WTC11 (cell line): ENCODE data around the gene TMEM128. TPM values are rescaled to one million over a fixed set of nuclear protein-coding genes. Genes with fewer than 3 reads are reported as not detected.

Experiments
- ATAC-seq: fragments of 200-7000 bp; cut with Tn5 transposase; 2 replicates; pipeline ENCODE4 v1.10.0; 2021; ENCODE audit warnings: mild to moderate bottlenecking, moderate library complexity
- CTCF ChIA-PET: fragments of 300-600 bp; sonication (Branson Sonifier 250); formaldehyde crosslinking; loops from one replicate; lab custom pipeline; 2021; ENCODE audit warnings: antibody characterized with exemption; lab: Charles Lee
- POLR2A ChIA-PET: fragments of 350-600 bp; sonication (Branson Sonifier 250); formaldehyde crosslinking; loops from one replicate; lab custom pipeline; 2021; ENCODE audit warnings: antibody characterized with exemption; lab: Charles Lee
- DNase-seq: peaks from one replicate; pipeline ENCODE4 v3.0.0; 2021; ENCODE audit warnings: low spot score
- H3K27ac Mint-ChIP-seq: 2 replicates; pipeline ENCODE4 v1.8.0; 2021; ENCODE audit warnings: mixed read lengths
- H3K27me3 Mint-ChIP-seq: 2 replicates; pipeline ENCODE4 v1.8.0; 2021; ENCODE audit warnings: low read depth, mild to moderate bottlenecking, moderate library complexity, mixed read lengths
- H3K36me3 Mint-ChIP-seq: 2 replicates; pipeline ENCODE4 v1.8.0; 2021; ENCODE audit warnings: mixed read lengths
- H3K4me1 Mint-ChIP-seq: 2 replicates; pipeline ENCODE4 v1.8.0; 2022; ENCODE audit warnings: mixed read lengths
- H3K4me3 Mint-ChIP-seq: 2 replicates; pipeline ENCODE4 v1.8.0; 2021; ENCODE audit warnings: mild to moderate bottlenecking, moderate library complexity, mixed read lengths
- H3K9me3 Mint-ChIP-seq: 2 replicates; pipeline ENCODE4 v1.8.0; 2021; ENCODE audit warnings: mixed read lengths
- AFF4 ChIP-seq: sonication (generic); formaldehyde crosslinking; IDR thresholded peaks from 2 replicates; pipeline ENCODE4 v1.8.1; 2023; ENCODE audit warnings: mild to moderate bottlenecking, missing genetic modification reagents, borderline replicate concordance
- AR ChIP-seq: fragments of 250-450 bp; sonication (Bioruptor Pico); IDR thresholded peaks from 2 replicates; pipeline ENCODE4 v1.9.0; 2021; ENCODE audit warnings: mild to moderate bottlenecking
- CREM ChIP-seq: sonication (generic); formaldehyde crosslinking; IDR thresholded peaks from 2 replicates; pipeline ENCODE4 v1.8.1; 2022; ENCODE audit warnings: mild to moderate bottlenecking, missing genetic modification reagents, moderate library complexity
- FOXK1 ChIP-seq: sonication (generic); formaldehyde crosslinking; IDR thresholded peaks from 2 replicates; pipeline ENCODE4 v1.8.0; 2022; ENCODE audit warnings: mild to moderate bottlenecking, moderate library complexity, missing genetic modification reagents
- NR2C2 ChIP-seq: sonication (generic); formaldehyde crosslinking; IDR thresholded peaks from 2 replicates; pipeline ENCODE4 v1.8.0; 2022; ENCODE audit warnings: mild to moderate bottlenecking, missing genetic modification reagents
- PRDM15 ChIP-seq: sonication (generic); formaldehyde crosslinking; IDR thresholded peaks from 2 replicates; pipeline ENCODE4 v1.8.0; 2022; ENCODE audit warnings: missing genetic modification reagents
- RORB ChIP-seq: fragments of 250-450 bp; sonication (Bioruptor Pico); IDR thresholded peaks from 2 replicates; pipeline ENCODE4 v1.9.0; 2021; ENCODE audit warnings: mild to moderate bottlenecking
- SP1 ChIP-seq: sonication (generic); formaldehyde crosslinking; conservative IDR thresholded peaks from 2 replicates; pipeline ENCODE4 v1.8.1; 2022; ENCODE audit warnings: missing genetic modification reagents
- ZNF121 ChIP-seq: sonication (generic); formaldehyde crosslinking; IDR thresholded peaks from 2 replicates; pipeline ENCODE4 v1.8.0; 2023; ENCODE audit warnings: missing genetic modification reagents
- ZNF219 ChIP-seq: sonication (generic); formaldehyde crosslinking; IDR thresholded peaks from 2 replicates; pipeline ENCODE4 v1.8.0; 2023; ENCODE audit warnings: missing genetic modification reagents, mild to moderate bottlenecking, borderline replicate concordance
- ZNF263 ChIP-seq: sonication (generic); formaldehyde crosslinking; IDR thresholded peaks from 2 replicates; pipeline ENCODE4 v1.8.1; 2022; ENCODE audit warnings: low read depth, mild to moderate bottlenecking, moderate library complexity, missing genetic modification reagents
- ZNF396 ChIP-seq: fragments of 250-450 bp; sonication (Bioruptor Pico); IDR thresholded peaks from 2 replicates; pipeline ENCODE4 v1.8.0; 2021; ENCODE audit warnings: mild to moderate bottlenecking, moderate library complexity, borderline replicate concordance
- ZNF423 ChIP-seq: fragments of 250-450 bp; sonication (Bioruptor Pico); IDR thresholded peaks from 2 replicates; pipeline ENCODE4 v2.1.2; 2022; ENCODE audit warnings: mild to moderate bottlenecking, moderate library complexity
- ZNF512 ChIP-seq: sonication (generic); formaldehyde crosslinking; IDR thresholded peaks from 2 replicates; pipeline ENCODE4 v1.8.1; 2022; ENCODE audit warnings: missing genetic modification reagents, borderline replicate concordance
- total RNA-seq: library from RNA; stranded (reverse); gene quantifications from 3 replicates; pipeline ENCODE4 v1.2.3, GENCODE V29; 2021

The TMEM128 gene
- total RNA-seq, 1 experiment from 2014 or later, result 21.1 TPM

GRCh38 chr4:4206204-4206603, 41.8 kb downstream of the TMEM128 start:
- Mint-ChIP-seq H3K9me3 (peaks cover 10% of the 10 kb centered on the region), H3K27ac (no peak overlapping the region), H3K36me3 (no peaks in the 10 kb centered on the region), H3K4me1 (peaks cover 10% of the 10 kb centered on the region), H3K4me3 (no peak overlapping the region), H3K27me3 (peaks cover 7% of the 10 kb centered on the region)
- POLR2A ChIA-PET, result no interaction called here
- CTCF ChIA-PET, result interaction anchor here (1.8 kb wide), 1 partner anchor 23 kb away, joined by 5 read pairs; no protein-coding TSS in a partner anchor
- ATAC-seq (no peak), DNase-seq (no peak)
- TF ChIP-seq ZNF219 (CRISPR knock-in tag), result no peak

- Mint-ChIP-seq H3K36me3 (no peaks in the 10 kb centered on the region), H3K9me3 (peaks cover 10% of the 10 kb centered on the region), H3K4me3 (no peak overlapping the region), H3K27ac (no peak overlapping the region), H3K27me3 (peaks cover 7% of the 10 kb centered on the region), H3K4me1 (peaks cover 13% of the 10 kb centered on the region)
- CTCF ChIA-PET, result no interaction called here
- no peak for TF ChIP-seq AFF4 (CRISPR knock-in tag)
- no peak for TF ChIP-seq CREM (CRISPR knock-in tag)
- TF ChIP-seq FOXK1, result no peak
- TF ChIP-seq ZNF121 (CRISPR knock-in tag), result no peak
- TF ChIP-seq ZNF512, result no peak
- TF ChIP-seq PRDM15 (CRISPR knock-in tag), result no peak
- TF ChIP-seq ZNF263 (CRISPR knock-in tag), result no peak
- TF ChIP-seq RORB (CRISPR knock-in tag), result no peak
- no peak for TF ChIP-seq NR2C2 (CRISPR knock-in tag)
- TF ChIP-seq SP1, result no peak
- no peak for TF ChIP-seq ZNF396 (CRISPR knock-in tag)
- TF ChIP-seq AR (CRISPR knock-in tag), result no peak
- TF ChIP-seq ZNF423, result no peak
- ATAC-seq, result no peak
- POLR2A ChIA-PET, result no interaction called here
- DNase-seq, result no peak
Observed at GRCh38 chr4:4204401-4204745, 43.6 kb downstream of the TMEM128 start.
